22Rv1 (cell line): Measurements from ENCODE around the gene TMEM182.

Experiments used
- CTCF ChIP-seq: fragments of 450-650 bp; IDR thresholded peaks from 2 replicates; pipeline ENCODE4 v1.5.1; 2017; ENCODE audit warnings: mild to moderate bottlenecking
- ZFX ChIP-seq: fragments of 450-650 bp; IDR thresholded peaks from 2 replicates; pipeline ENCODE4 v1.6.1; 2017; ENCODE audit warnings: antibody characterized with exemption, borderline replicate concordance

- TF ChIP-seq CTCF: no peak
- TF ChIP-seq ZFX: no peak
Observed at GRCh38 chr2:102852867-102853266, 91.0 kb downstream of the TMEM182 start.
